K562 (cell line): ENCODE data around the gene PILRA. TPM values are rescaled to one million over a fixed set of nuclear protein-coding genes. Genes with fewer than 3 reads are reported as not detected.
"Not testable (repeated sequence)": the region's sequence is repeated elsewhere in the genome, so short reads cannot be mapped to it uniquely, and the experiment has no call there.

ENCODE experiments used
- ATAC-seq: fragments of 200-7000 bp; cut with Tn5 transposase; 3 replicates; pipeline ENCODE4 v1.9.1; 2020; ENCODE audit warnings: moderate library complexity
- BruUV-seq: library from RNA; stranded (reverse); fragments of 400-500 nt; replicated peaks from 2 replicates; lab custom pipeline; 2021; lab: Mats Ljungman, UMichigan
- CTCF ChIA-PET: fragments of 300-600 bp; formaldehyde crosslinking; extraction: SDS; loops from one replicate; lab custom pipeline; 2021; ENCODE audit warnings: low intra/inter-chr PET ratio; lab: Yijun Ruan, JAX
- POLR2A ChIA-PET: fragments of 300-600, 350-650 bp; sonication (Branson Sonifier 250); formaldehyde crosslinking; extraction: SDS; loops from one replicate; lab custom pipeline; 2021; ENCODE audit warnings: antibody characterized with exemption, inconsistent platforms; lab: Yijun Ruan, JAX
- DNase-seq, 4 experiments: peaks; one replicate each; pipeline versions ENCODE4 v3.0.0 to v3.0.0-alpha.2; 2011 to 2018; ENCODE audit warnings: low spot score in 3 of 4, mixed read lengths in 3 of 4; ENCODE audit errors: extremely low read depth in 1 of 4
- FAIRE-seq: peaks from 2 replicates; lab custom pipeline; 2011; peaks lifted over from hg19 to GRCh38; lab: Jason Lieb, UNC
- H2AFZ ChIP-seq: 2 replicates; pipeline ENCODE4 v1.6.0; 2011; ENCODE audit warnings: low read depth, low read length, control low read depth, inconsistent platforms
- H3K27ac ChIP-seq: fragments of 200-600 bp; 3 replicates; pipeline ENCODE4 v1.8.0; 2011; ENCODE audit warnings: low read depth, mild to moderate bottlenecking, control low read depth, inconsistent platforms, low read length, moderate library complexity, mixed read lengths; ENCODE audit errors: extremely low read depth
- H3K27me3 ChIP-seq, 2 experiments: fragments of 300-600 bp in 1 of 2; 2 replicates in 1 of 2; 3 replicates in 1 of 2; pipeline versions ENCODE4 v1.6.0 to v1.8.0; 2011; ENCODE audit warnings: inconsistent platforms in 2 of 2, low read length in 2 of 2, mild to moderate bottlenecking in 1 of 2, mixed read lengths in 1 of 2, moderate library complexity in 1 of 2; ENCODE audit not compliant: control insufficient read depth in 2 of 2, insufficient read depth in 2 of 2
- H3K36me3 ChIP-seq: fragments of 300-600 bp; 3 replicates; pipeline ENCODE4 v1.8.0; 2011; ENCODE audit warnings: mild to moderate bottlenecking, low read length, inconsistent platforms; ENCODE audit not compliant: control insufficient read depth, insufficient read depth
- H3K4me1 ChIP-seq, 2 experiments: fragments of 200-600 bp in 1 of 2; replicated peaks in 1 of 2; 2 replicates in 1 of 2; 3 replicates in 1 of 2; pipeline versions ENCODE4 v1.5.1 to v1.8.0; 2011; ENCODE audit warnings: inconsistent platforms in 2 of 2, low read length in 2 of 2, mild to moderate bottlenecking in 1 of 2, mixed read lengths in 1 of 2, moderate library complexity in 1 of 2; ENCODE audit not compliant: control insufficient read depth in 2 of 2, insufficient read depth in 2 of 2
- H3K4me2 ChIP-seq: 2 replicates; pipeline ENCODE4 v1.6.1; 2011; ENCODE audit warnings: low read length, control low read depth, inconsistent platforms, mixed read lengths; ENCODE audit not compliant: insufficient read depth
- H3K4me3 ChIP-seq: fragments of 200-600 bp; sonication (generic), shearing (Covaris generic); 2 replicates; pipeline ENCODE4 v1.5.1; 2016; ENCODE audit warnings: control low read depth, inconsistent platforms
- H3K79me2 ChIP-seq: fragments of 200-600 bp; 3 replicates; pipeline ENCODE4 v1.8.0; 2011; ENCODE audit warnings: low read length, inconsistent platforms; ENCODE audit not compliant: control insufficient read depth, insufficient read depth
- H3K9ac ChIP-seq, 2 experiments: 2 replicates each; pipeline versions ENCODE4 v1.6.0 to v1.6.1; 2011; ENCODE audit warnings: low read depth in 2 of 2, low read length in 2 of 2, control low read depth in 1 of 2, inconsistent platforms in 1 of 2, mild to moderate bottlenecking in 1 of 2, mixed read lengths in 1 of 2; ENCODE audit not compliant: insufficient read depth in 1 of 2
- H3K9me1 ChIP-seq: one replicate; pipeline ENCODE4 v1.6.0; 2011; ENCODE audit warnings: inconsistent platforms, mild to moderate bottlenecking, low read length, moderate library complexity; ENCODE audit not compliant: control insufficient read depth, insufficient read depth
- H3K9me3 ChIP-seq: replicated peaks from 2 replicates; pipeline ENCODE4 v1.5.1; 2011; ENCODE audit warnings: low read depth, low read length, inconsistent platforms; ENCODE audit not compliant: control insufficient read depth, insufficient read depth
- H4K20me1 ChIP-seq: replicated peaks from 2 replicates; pipeline ENCODE4 v1.6.1; 2011; ENCODE audit warnings: low read length, inconsistent platforms, mixed read lengths; ENCODE audit not compliant: control insufficient read depth, insufficient read depth
- CC2D1A ChIP-seq: fragments of 450-650 bp; IDR thresholded peaks from 2 replicates; pipeline ENCODE4 v1.6.1; 2017; ENCODE audit warnings: mild to moderate bottlenecking
- CEBPB ChIP-seq: fragments of 450-650 bp; IDR thresholded peaks from 2 replicates; pipeline ENCODE4 v1.6.1; 2016; ENCODE audit warnings: missing genetic modification characterization, missing compliant biosample characterization
- NFIC ChIP-seq: fragments of 450-650 bp; IDR thresholded peaks from 2 replicates; pipeline ENCODE4 v1.6.1; 2017; ENCODE audit warnings: mild to moderate bottlenecking, inconsistent platforms
- NR4A1 ChIP-seq, 2 experiments: fragments of 250-450 bp in 1 of 2; fragments of 450-650 bp in 1 of 2; sonication (Bioruptor Pico) in 1 of 2; IDR thresholded peaks; 2 replicates each; pipeline versions ENCODE4 v1.4.0 to v1.6.1; 2016 to 2020; ENCODE audit warnings: mild to moderate bottlenecking in 2 of 2, missing compliant biosample characterization in 1 of 2, missing genetic modification characterization in 1 of 2, moderate library complexity in 1 of 2
- POLR2A ChIP-seq: fragments of 450-650 bp; conservative IDR thresholded peaks from 2 replicates; pipeline ENCODE4 v1.6.1; 2016
- POLR2AphosphoS2 ChIP-seq: IDR thresholded peaks from 2 replicates; pipeline ENCODE4 v1.6.1; 2012; ENCODE audit warnings: low read length, improper control_type of control experiment
- POLR2AphosphoS5 ChIP-seq: IDR thresholded peaks from 2 replicates; pipeline ENCODE4 v1.6.1; 2011; ENCODE audit warnings: mild to moderate bottlenecking, low read depth, low read length, moderate library complexity; ENCODE audit not compliant: control insufficient read depth, insufficient read depth
- POLR2B ChIP-seq: fragments of 450-650 bp; IDR thresholded peaks from 2 replicates; pipeline ENCODE4 v1.6.1; 2018; ENCODE audit warnings: low read depth; ENCODE audit not compliant: partially characterized antibody
- RUNX1 ChIP-seq: sonication (generic); IDR thresholded peaks from 2 replicates; pipeline ENCODE4 v1.6.1; 2016; ENCODE audit warnings: antibody characterized with exemption, low read depth
- SUPT5H ChIP-seq: fragments of 450-650 bp; IDR thresholded peaks from 2 replicates; pipeline ENCODE4 v1.6.1; 2016
- ZNF436 ChIP-seq: fragments of 250-450, 450-650 bp; sonication (Bioruptor Pico); formaldehyde crosslinking; IDR thresholded peaks from 2 replicates; pipeline ENCODE4 v1.7.0; 2020; ENCODE audit warnings: mild to moderate bottlenecking
- ZNF592 ChIP-seq: fragments of 450-650 bp; IDR thresholded peaks from 2 replicates; pipeline ENCODE4 v1.6.1; 2017; ENCODE audit warnings: antibody characterized with exemption, mild to moderate bottlenecking
- ZNF766 ChIP-seq: fragments of 200-800 bp; sonication (Bioruptor generic); conservative IDR thresholded peaks from 2 replicates; pipeline ENCODE4 v1.6.1; 2016; ENCODE audit warnings: missing genetic modification characterization, missing compliant biosample characterization
- WGBS: fragments of 100-300 bp; shearing (Covaris generic); methylation state at CpG from one replicate; pipeline ENCODE4 v1.1.6; 2016; ENCODE audit warnings: low coverage, mixed read lengths; ENCODE audit not compliant: insufficient coverage; ENCODE audit errors: missing lambda C conversion rate; 5-methylcytosine and 5-hydroxymethylcytosine counted together
- in situ Hi-C: fragments of 300-500 bp; cut with MboI; formaldehyde crosslinking; loops from 4 replicates; pipeline ENCODE4 v1.15.0; 2018; ENCODE audit warnings: inconsistent platforms, mixed read lengths
- intact Hi-C: fragments of 100-400 bp; cut with micrococcal nuclease; formaldehyde crosslinking; loops from 2 replicates; pipeline ENCODE4 v1.14.2; 2022
- polyA plus RNA-seq, 8 experiments: library from polyadenylated mRNA; depleted of rRNA in 4 of 8; stranded (reverse) in 5 of 8; unstranded in 3 of 8; fragments of >200 nt; fragmentation: Nextera tagmentation in 2 of 8; fragmentation: Illumina TruSeq in 1 of 8; extraction: Ambion mirVana in 2 of 8; extraction: Trizol in 1 of 8; gene quantifications; 2 replicates each; pipeline versions ENCODE4 v1.2.1 to v1.2.3, GENCODE V29; 2011 to 2014; ENCODE audit warnings: inconsistent platforms in 1 of 8, missing spikeins in 1 of 8
- total RNA-seq, 7 experiments: library from RNA; depleted of rRNA in 6 of 7; stranded (reverse); fragments of >200 nt in 6 of 7; fragmentation: Illumina TruSeq in 2 of 7; extraction: Trizol in 2 of 7; gene quantifications; 2 replicates each; pipeline versions ENCODE4 v1.2.1 to v1.2.3, GENCODE V29; 2011 to 2021; ENCODE audit warnings: low replicate concordance in 1 of 7

Gene PILRA
- total and polyA plus RNA-seq, 9 of the 15 experiments (the other 6 are each of a cell fraction or from before 2014, with no cell fraction given): 0.13 to 1.8 (median 0.62) TPM

GRCh38 chr7:100363797-100364196, 9.5 kb upstream of the PILRA start:
- H2AFZ ChIP-seq, intact Hi-C loops, H3K4me2 ChIP-seq, H3K27ac ChIP-seq, H3K4me3 ChIP-seq, in situ Hi-C loops, FAIRE-seq, DNase-seq, CTCF ChIA-PET, H3K9ac ChIP-seq, ATAC-seq, BruUV-seq, H3K79me2 ChIP-seq, H3K27me3 ChIP-seq, H3K9me3 ChIP-seq, H3K9me1 ChIP-seq, H4K20me1 ChIP-seq, H3K4me1 ChIP-seq: not testable (repeated sequence)
- TF ChIP-seq SUPT5H (peak; percentile 46), POLR2B (peak; percentile 15), POLR2A (peak; percentile 64)
- WGBS: 94% methylated on average over 7 of the region's 7 CpGs
- peaks cover 66% of the 10 kb centered on the region for H3K36me3 ChIP-seq
- POLR2A ChIA-PET: interaction anchor here (0.6 to 1.9 kb wide), 4 partner anchors 9 to 197 kb away, joined by 3 to 6 read pairs (median 4); no protein-coding TSS in a partner anchor

- H3K79me2 ChIP-seq: no peaks in the 10 kb centered on the region
- no peaks in the 10 kb centered on the region for H3K9me3 ChIP-seq
- intact Hi-C loops (no loop called here), in situ Hi-C loops (no loop called here)
- H3K9ac ChIP-seq: no peak overlapping the region
- 62% methylated on average over 6 of the region's 6 CpGs for WGBS
- peaks cover 4% of the 10 kb centered on the region for H3K9me1 ChIP-seq
- H3K4me2 ChIP-seq: no peak overlapping the region
- no peaks in the 10 kb centered on the region for H4K20me1 ChIP-seq
- H3K4me1 ChIP-seq: peaks cover 7 to 12% of the 10 kb centered on the region in 2 experiments; a peak in 4 of 5 replicates
- DNase-seq: no peak
- H3K4me3 ChIP-seq: no peak overlapping the region
- no peak for FAIRE-seq
- no peak overlapping the region for H2AFZ ChIP-seq
- no TSS peak for BruUV-seq
- H3K36me3 ChIP-seq: peaks cover 59% of the 10 kb centered on the region
- H3K27ac ChIP-seq: no peak overlapping the region
- no peak for ATAC-seq
- no peaks in the 10 kb centered on the region for H3K27me3 ChIP-seq
- ChIA-PET POLR2A (interaction anchor here (0.6 to 1.9 kb wide), 5 partner anchors 9 to 198 kb away, joined by 3 to 6 read pairs (median 4); no protein-coding TSS in a partner anchor), CTCF (no interaction called here)
- TF ChIP-seq CEBPB (tag) (0 out of 2 replicates have a peak, but pooled peaks have one; percentile 9), CC2D1A (no peak), ZNF436 (CRISPR knock-in tag) (no peak), RUNX1 (no peak), POLR2AphosphoS5 (peak; percentile 49; the same call in 1 of the 2 replicates), NR4A1 (CRISPR knock-in tag; IDR thresholded peaks at IDR 0.05) (no peak), NR4A1 (tag; IDR thresholded peaks at IDR 0.05) (0 out of 2 replicates have a peak, but pooled peaks have one; percentile 44), ZNF592 (peak; percentile 79), POLR2AphosphoS2 (peak; percentile 13; the same call in 1 of the 2 replicates), NFIC (peak; percentile 35; the same call in 1 of the 2 replicates), ZNF766 (CRISPR knock-in tag) (0 out of 2 replicates have a peak, but pooled peaks have one; percentile 24)
Measured at GRCh38 chr7:100364480-100364879, 8.8 kb upstream of the PILRA start.
